CD1c-positive myeloid dendritic cell (primary cell): Measurements from ENCODE around the gene YTHDF1.

Experiments used
- DNase-seq: peaks from one replicate; pipeline ENCODE4 v3.0.0-alpha.2; 2016; ENCODE audit errors: extremely low spot score

Gene YTHDF1

DNA sequence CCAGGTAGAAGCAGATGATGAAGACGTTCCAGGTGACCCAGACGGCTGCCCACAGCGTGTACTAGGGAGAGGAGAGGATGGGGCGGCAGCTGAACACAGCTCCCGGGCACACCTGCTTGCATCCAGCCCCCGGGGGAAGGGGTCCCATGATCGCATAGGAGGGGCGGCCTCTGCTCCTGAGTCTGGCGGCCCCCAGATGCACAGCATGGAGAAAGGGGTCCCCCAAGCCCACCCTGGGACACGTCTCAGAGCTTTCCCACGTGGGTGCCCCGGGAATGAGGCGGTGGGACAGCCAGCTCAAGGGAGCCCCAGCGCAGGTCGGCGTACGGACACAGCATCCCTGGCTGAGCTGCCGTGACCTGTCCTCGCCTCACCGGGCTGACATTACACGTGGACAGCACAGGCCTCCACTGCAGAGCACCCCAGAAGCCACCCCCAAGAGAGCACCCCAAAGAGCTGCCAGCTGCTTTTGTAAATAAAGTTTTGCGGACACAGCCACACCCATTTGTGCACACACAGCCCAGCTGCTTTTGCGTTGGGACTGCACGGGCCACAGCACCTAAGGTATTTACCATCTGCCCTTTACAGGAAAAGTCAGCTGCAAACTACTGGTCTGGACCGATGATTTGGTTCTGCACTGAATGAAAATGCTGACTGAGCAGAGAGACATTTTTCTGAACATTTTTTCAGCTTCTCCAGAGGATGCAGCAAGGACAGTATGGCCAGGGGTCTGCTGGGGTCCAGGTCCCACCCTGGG, 33.1 kb upstream of the YTHDF1 start:
- DNase-seq = no peak

DNA sequence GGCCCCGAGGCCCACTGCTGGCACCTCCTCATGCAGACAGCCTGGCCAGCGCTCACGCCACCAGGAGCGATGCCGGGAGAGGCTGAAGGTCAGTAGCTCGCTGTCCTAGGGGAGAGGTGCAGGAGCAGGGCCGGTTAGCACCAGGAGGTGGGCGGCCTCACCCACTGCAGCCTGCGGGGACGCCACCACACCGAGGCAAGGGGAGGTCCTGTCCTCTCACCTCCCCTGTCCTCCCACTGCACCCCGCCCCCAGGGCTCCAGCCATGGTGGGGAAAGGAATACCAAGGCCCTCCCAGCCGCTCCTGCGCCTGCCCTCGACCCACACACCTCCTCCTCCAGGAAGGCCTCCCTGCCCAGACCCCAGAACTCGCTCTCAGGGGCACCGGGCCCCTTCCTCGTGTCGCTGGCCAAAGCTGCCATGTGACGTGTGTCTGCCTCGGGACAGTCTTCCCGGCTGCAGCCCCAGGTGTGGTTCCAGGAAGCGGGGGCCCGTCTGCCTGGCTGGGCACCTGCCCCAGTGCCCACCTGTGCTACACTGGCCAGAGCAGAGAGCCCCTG, 31.8 kb upstream of the YTHDF1 start:
- DNase-seq = no peak

DNA sequence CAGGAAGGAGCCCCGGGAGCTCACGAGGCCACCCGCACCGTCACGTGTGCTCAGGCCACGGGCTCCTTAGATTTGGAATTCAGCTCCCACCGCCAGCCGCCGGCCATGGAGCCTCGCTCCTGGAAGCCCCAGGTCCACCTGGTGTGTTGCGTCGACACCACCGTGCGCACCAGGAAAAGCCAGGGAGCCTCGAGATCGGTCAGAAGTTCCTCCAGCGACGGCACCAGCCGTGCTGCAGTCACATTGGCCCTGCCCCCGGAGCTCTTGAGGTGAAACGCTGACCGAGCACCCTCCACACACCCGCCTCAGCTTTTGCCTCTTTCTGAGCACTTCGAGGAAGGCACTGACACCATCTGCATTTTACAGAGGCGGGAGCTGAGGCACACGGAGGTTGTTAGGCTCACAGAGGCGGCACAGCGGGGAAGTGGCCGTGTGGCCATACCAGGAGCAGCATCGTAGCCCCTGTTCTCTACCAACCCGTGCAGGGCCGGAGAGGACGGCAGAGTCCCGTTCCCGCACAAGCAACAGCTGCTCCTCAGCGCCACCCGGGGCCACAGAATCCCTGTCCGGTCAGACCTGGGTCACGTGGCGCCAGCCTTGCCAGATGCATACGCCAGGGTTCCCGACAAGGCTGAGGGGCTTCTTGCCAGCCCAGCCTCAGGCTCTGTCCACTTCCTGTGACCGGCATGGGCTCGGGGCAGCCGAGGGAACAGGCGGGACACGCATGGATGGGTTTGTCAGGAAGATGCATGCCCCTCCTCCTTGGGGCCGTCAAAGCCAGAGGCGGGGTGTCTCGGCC, 30.8 kb upstream of the YTHDF1 start:
- DNase-seq = no peak

DNA sequence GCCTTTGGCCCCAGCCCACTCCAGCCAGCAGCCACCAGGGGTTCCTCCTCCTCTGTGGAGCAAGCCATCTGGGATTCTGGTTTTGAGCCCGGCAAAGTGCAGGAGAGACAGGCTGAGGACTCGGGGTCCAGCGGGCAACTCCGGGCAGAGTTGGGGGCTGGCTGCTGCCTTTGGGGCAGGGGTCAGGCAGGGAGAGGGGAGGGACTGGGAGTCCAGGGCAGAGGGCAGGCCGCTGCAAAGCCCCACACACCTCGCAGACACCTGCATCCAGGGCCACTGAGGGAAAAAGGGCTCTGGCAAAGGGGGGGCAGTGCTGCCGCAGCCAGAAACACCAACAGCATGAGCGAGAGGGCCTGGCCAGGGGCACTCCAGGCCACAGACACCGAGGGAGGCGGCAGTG, 28.5 kb upstream of the YTHDF1 start:
- no peak for DNase-seq

DNA sequence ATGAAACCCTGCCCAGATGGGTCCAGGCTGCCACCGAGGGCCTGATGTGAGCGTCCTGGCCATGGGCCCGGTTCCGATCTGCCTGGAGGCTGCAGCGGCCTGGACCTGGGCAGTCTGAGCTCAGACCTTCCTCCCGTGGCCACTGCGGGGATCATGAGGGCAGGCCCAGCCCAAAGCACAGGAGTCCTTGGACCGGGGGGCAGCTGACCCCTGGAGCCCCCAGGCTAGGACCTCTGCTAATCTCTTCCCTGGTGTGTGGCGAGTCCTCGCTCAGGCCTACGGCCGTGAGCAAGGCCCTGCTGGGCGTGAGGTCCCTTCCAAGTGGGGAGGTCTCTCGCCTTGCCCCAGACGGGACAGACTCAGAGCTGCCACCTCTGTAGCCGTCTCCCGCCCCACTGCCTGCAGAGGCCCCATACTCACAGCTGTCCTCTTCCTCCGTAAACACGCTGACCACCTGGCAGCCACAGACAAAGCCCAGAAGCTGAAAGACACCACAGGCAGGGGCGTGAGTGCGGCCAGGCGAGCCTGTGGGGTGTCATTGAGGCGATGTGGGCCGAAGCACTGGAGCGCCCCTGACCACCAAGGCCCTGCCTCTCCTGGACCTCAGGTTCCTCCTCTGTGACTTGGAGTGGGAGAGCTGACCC, 27.8 kb upstream of the YTHDF1 start:
- DNase-seq = no peak

DNA sequence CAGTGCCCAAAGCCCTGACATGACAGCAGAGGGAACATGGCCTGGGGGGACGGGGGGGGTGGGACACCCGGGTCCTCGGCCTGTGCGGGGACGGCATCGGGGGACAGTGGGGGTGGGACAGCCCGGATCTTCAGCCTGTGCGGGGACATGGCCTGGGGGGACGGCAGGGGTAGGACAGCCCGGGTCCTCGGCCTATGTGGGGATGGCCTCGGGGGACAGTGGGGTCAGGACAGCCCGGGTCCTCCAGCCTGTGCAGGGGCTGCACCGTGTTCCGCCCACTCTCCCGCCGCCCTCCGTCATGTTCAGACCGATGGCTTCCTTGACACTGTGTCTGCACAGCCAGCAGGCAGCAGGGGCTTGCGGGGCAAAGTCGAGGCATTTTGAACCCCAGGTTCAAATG, 26.8 kb upstream of the YTHDF1 start:
- no peak for DNase-seq

DNA sequence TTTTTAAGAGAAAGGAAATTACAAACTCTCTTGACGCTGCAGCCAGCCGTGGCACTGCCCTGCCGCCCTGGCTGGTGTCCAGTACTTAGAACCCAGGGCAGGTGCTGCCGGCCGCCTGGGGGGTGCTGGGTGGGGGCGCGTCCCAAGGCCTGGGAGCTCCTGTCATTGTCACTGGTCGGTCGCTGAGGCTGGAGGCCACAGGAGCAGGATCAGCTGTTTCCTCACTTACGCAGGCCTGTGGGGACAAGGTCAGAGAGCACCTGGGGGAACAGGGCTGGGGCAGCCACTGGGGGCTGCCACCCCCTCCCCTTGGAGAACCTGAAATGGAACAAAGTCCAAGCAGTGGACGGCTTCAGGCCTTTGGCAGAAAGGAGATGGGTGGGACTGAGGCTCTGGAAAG, 25.3 kb upstream of the YTHDF1 start:
- no peak for DNase-seq

DNA sequence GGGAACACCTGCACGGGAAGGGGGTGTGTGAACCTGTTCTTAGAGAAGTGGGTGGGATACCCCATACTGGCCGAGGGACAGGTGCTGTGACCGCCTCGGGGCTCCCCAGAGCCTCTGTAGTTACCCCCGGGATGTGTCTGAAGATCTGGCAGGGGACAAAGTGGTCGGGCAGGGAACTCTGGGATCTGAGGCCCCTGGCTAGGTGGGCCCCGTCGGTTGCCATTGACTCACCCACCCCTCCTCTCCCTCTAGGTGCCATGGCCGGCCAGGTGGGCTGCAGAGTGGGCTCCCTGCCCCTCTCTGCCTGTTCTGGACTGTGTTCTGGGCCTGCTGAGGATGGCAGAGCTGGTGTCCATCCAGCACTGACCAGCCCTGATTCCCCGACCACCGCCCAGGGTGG, 24.1 kb upstream of the YTHDF1 start:
- no peak for DNase-seq

DNA sequence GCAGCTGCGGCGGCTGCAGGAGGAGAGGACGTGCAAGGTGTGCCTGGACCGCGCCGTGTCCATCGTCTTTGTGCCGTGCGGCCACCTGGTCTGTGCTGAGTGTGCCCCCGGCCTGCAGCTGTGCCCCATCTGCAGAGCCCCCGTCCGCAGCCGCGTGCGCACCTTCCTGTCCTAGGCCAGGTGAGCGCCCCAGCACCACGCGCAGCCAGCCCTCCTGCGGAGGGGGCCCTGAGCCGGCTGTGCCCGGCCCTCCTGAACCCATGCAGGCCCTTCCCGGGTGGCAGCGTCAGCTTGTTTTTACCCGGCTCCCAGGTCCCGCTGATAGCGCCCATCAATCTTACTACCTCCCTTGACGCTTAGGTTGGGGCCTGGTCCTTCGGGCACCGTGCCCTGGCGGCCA, 23.5 kb upstream of the YTHDF1 start:
- DNase-seq = no peak

DNA sequence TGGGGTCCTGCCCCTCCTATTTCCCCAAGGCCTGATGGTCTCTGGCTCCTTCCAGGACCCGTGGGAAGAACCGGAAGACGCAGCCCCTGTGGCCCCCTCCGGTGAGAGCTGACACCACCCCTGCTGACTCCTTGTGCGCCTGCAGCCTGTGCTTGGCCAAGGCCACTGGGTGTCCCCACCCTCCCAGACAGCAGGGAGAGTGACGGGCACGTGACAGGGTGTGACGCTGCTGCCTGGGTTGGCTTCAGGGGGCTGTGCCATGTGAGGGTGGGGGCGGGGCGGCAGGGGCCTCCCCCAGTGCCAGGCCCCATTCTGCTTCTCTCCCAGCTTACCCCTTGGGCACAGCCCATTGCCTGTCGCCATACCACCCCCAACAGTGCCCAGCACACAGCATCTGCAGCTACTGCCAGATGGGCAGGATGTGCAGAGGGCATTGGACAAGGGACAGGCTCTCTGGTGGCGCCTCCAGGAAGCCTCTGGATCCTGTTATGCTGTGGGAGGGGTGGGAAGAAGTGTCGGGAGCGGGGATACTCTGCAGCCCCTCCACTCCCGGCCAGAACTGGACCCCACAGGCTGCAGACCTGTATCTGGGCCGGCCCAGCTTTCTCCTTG, 22.7 kb upstream of the YTHDF1 start:
- DNase-seq = no peak

DNA sequence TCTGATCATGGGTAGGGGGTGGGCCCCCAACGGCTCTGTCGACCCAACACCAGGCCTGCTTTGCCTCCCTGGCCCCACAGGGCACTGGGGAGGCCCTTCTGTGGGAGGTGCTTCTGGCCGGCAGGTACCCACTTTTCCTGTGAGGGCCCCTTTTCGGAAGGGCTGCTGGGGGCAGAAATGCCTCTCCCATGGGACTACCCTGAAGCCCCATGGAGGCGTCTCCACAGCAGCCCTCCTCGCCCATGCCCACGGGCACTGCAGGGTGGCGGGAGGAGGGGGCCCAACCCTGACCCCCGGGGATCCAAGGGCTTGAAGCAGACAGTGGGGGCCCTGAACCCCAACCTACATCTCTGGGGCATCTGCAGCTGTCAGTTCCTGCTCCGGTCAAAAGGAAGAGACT, 22.1 kb upstream of the YTHDF1 start:
- no peak for DNase-seq

DNA sequence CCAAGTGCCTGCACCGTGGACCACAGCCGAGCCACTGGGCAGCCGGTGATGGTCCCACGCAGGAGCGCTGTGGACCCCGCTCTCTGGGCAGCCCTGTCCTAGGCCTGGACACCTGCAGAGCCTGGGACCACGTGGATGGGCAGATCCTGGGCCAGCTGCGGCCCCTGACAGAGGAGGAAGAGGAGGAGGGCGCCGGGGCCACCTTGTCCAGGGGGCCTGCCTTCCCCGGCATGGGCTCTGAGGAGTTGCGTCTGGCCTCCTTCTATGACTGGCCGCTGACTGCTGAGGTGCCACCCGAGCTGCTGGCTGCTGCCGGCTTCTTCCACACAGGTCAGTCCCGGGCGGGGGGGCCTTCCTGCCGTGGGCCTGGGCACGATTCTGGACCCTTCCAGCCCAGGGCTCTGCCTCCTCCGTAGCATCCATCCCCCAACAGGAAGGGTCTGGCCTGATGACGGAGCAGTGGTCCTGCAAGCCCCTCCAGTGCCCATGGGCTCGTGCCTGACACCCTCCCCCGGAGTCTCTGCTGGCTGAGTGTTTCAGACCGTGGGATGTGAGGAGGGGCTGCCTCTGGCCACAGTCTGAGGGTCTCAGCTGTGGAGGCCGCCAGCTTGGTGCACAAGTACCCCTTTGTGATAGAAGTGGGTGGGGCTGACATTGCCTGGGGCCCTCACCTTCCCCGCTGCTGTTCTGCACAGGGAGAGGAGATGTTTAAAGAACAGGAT, 20.3 kb upstream of the YTHDF1 start:
- DNase-seq = no peak

DNA sequence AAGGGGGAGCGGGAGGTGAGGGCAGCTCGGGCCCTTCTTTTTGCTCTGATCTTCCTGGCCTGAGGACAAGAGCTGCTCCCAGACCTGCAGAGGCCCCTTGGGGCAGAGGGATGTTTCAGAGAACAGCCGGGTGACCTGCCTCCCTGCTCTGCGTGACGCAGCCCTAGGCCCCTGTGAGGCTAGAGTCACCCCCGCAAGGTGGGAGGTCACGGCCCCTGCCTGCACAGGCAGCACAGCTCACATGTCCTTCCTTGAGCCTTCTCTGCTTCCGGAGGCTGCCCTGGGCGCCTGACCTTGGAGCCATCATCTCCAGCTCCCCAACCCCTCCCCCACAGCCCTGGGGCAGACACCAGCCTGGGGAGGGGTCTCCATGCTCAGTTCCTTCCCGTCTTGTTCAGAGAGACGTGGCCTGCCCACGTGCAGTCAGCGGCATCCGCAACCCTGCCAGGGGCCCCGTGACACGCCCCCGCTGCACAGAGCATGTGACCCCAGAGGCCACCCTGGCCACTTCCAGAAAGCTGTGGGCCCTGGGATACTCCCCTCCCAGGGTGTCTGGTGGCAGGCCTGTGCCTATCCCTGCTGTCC, 19.6 kb upstream of the YTHDF1 start, which contains the start of gene BIRC7:
BIRC7 (plus strand) TSS at position 507 of the 585 bp plus-strand sequence. CDS start 192 bp downstream, outside the sequence.
- DNase-seq = peak; percentile 7

DNA sequence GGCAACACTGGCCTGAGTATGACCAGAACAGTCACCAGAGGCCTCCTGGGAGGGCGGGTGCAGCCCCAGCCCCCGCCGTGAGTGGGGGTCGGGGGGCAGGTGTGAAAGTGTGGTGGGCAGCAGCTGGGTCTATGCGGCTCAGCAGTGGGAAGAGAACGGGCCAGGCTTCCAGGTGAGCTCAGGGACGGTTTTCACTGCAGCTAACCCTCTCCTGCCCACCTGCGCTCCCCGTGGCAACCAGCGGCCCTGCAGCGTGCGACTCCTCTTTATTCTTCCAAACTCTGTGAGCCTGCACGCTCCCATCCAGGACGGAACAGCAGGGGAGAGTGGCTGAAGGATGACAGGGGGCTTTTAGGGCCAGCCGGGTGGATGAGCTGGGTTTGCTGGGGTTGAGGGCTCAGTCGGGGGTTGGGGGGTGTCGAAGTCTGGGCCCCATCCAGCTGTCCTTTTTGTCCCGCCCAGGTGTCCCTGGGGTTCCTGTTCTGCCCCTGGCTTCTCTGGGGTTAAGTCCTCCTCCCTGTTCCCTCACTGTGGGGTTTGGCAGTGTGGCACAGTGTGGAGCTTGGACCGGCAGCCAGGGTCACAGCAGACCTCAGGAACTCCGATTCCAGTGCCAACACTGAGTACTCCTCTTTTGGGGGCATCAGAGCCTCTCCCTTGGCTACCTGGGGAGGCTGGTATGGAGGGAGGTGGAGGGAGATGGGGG, 18.9 kb upstream of the YTHDF1 start:
- DNase-seq = no peak

DNA sequence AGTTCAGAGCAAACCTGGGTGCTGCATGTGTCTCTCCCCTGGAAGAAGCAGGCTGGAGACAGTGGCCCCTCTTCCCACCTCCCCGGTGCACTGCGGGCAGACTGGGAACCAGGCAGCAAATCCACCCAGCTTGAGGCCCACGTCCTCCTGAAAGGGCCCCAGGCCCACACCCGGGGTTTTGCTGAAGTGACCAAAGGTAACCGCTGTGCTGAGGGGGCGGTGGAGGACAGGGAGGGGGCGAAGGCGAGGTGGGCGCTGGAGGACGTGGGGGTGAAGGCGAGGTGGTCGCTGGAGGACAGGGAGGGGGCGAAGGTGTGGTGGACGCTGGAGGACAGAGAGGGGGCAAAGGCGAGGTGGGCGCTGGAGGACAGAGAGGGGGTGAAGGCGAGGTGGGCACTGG, 18.0 kb upstream of the YTHDF1 start:
- no peak for DNase-seq

DNA sequence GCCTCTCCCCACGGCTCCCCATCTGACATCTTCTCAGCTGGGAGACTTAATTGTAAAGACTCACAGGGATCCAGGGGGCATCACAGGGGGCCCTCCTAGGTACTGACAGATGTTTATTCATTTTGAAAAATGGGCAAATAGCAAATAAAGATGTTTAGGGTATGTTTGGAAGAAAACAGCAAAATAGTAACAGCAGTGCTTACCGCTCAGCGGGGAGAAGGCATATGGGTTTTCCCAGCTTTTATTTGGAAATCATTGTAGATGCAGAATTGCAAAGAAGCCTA, 17.1 kb upstream of the YTHDF1 start:
- no peak for DNase-seq

DNA sequence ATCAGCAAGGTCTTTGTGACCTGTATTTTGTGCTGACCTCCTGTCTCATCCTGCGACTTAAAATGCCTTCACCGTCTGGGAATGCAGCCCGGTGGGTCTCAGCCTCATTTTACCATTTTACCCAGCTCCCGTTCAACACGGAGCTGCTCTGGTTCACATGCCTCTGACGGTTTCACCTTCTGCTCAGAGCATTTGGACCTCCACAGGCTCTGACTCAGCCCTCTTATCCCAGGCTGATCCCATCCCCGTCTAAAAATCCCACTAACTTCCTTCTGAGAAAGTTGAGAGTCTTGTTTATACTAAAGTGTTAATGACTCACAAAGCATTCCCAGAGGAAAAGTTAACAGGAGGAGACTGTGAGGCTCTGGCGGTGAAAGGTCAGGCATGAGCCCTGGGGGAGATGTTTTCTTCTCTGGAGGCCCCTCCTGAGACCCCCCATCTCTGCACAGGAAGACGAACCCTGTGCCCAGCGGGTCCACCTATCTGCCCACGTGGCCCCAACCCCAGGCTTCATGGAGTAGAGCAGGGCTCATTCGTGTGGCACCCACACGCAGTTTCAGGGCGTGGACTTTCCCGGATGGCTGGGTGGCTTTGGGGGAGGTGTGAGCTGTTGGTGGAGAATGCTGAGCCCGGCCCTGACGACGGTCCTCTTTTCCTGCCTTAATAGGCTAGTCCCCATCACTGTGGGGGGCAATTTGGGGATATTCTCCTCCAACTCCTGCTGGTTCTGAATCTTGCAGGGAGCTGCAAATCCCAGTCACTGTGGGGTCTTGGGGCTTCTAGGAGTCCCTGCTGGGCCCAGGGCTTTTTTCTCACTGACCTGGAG, 16.5 kb upstream of the YTHDF1 start:
- no peak for DNase-seq

DNA sequence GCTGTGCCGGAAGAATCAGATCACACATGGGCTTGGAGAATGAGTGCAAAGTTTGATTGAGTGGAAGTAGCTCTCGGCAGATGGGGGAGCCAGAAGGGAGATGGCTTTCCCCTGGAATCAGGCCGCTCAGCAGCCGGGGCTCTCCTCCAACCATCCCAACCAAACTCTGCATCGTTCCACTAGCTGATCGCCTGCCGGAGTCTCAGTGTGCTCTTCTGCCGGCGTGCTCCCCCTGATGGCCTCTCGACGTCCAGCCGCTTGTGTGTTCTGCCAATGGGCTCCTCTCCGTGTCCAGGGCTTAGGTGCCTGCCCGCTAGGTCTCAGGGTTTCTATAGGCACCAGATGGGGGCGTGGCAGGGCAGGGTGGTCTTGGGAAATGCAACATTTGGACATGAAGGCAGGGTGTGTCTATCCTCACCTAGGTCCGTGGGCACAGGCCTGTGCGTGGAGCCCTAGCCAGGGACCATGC, 14.9 kb upstream of the YTHDF1 start:
- DNase-seq = no peak

DNA sequence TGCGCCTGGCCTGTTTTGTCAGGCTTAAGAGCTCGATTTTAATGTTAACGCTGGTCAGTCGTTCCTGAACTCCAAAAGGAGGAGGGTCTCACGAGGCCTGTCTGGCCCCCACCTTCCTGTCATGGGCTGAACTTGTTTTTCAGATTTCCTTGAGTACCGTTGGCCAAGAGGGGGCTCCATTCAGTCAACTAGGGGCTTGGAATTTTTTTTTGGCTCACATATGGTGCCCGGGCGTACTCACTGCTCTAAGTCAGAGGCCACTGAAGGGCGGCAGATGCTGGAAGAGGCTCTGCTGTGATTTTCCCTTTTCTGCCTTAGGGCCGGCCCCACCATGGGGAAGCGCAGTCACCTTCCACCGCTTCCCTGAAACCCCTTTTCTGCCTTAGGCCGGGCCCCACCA, 12.9 kb upstream of the YTHDF1 start:
- no peak for DNase-seq

DNA sequence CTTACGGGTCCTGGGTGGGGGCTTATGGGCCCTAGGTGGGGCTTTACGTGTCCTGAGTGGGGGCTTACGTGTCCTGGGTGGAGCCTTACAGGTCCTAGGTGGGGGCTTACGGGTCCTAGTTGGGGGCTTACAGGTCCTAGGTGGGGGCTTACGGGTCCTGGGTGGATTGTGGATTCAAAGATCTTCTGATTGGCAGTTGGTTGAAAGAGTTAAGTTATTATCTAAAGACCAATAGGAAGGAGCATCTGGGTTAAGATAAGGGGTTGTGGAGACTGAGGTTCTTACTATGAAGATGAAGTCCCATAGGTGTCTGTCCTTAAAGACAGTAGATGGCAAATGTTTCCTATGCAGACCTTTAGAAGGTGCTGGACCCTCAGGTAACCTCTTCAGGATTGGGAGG, 11.3 kb upstream of the YTHDF1 start:
- no peak for DNase-seq
